ENCODE measurements around the gene CCDC71. TPM values are rescaled to one million over a fixed set of nuclear protein-coding genes. Genes with fewer than 3 reads are reported as not detected.
A peak's percentile ranks its signal among the peaks of the same experiment; 100 is the strongest.

CCDC71 gene
- polyA plus RNA-seq, 10 donors: 11.4 to 18.8 (median 14.0) TPM

DNA sequence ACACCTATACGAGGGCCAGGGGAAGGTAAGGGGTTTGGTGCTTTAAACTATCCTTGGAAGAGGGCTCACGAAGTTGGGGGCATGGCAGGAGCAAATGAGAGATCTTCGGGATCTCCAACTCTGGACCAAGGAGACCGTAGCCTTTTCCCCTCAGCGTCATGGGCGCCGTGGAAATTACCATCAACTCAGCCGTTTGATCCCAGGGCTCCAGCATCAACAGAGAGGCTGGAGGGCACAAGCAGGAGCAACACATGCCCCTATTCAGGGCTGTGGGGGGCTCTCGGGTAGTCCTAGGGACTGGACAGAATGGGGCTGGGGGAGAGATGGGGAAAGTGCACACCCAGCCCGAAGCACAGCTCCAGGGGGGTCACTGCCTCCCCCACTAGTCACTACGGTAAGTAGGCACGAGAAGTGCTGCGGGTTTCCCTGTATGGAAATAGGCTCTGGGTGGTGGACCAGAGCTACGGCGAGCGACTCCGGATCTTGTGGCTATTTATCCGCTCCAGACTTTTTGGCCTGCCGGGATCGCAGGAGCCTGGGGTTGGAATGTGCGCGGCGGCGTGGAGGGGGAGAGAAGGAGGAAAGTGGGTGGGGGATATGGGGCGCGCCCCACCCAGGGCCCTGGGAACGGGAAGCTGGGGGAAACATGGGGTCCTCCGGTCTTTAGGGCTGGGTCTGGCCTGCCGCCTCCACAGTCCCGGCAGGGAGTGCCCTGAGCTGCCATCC is 32.7 kb downstream of the CCDC71 start:
- DNase-seq: peak; percentile 92 to 96 (median 92)

DNA sequence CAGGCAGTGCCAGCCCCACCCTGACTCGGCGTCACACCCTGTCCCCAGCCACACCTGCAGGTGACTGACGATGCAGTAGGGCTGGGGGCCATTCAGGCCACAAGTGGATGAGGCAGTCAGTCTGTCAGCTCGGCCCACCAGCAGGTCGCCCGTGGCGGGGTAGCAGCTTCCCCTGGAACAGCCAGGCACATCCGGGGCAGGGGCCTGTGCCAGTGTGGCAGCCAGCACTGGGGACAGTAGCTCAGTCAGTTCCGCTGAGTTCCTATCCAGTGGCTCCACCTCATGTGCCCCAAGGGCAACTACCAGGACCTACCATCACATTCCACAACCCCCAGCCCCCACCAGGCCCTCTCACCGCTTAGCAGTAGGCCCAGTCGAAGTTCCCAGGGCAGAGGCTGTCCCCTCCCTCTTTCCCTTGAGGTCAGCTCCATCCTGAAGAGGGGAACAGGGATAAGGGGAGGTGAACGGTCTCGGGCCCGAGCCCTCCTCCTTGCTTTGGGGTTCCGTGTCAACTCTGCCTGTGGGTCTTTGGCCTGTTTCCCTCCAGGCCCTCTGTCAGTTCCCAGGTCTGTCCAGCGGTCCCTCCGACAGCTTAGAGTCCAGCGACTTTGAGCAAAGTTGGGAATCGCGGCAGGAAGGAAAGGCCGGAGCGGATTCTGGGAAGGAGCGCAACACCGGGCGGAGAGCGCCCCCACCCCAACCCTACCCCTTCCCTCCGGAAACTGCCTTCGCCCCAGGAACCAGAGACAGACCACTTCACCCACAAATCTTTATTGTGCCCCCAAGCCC is 33.5 kb downstream of the CCDC71 start, which contains the start of gene LAMB2:
LAMB2 (minus strand) TSS at position 614 of the 789 bp plus-strand sequence; CDS start at position 431, 183 bp downstream.
- DNase-seq: peak; percentile 79 to 95 (median 87)

DNA sequence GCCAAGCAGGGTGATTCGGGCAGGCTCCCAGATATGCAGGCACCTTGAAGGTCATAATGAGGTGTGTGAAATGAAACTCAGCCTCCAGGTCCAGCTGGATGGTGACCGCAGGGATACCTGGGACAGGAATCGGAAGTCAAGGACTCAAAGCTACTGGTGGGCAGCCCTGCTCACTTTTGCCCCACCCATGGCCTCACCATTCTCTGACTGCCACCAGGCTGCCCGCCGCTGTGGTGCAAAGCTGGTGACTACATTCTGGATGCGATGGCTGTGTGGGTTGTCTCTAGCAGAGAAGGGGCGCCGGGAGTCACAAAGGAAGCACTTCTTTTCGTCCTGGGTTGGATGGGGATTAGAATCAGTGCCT is 34.1 kb downstream of the CCDC71 start:
- DNase-seq: no peak

DNA sequence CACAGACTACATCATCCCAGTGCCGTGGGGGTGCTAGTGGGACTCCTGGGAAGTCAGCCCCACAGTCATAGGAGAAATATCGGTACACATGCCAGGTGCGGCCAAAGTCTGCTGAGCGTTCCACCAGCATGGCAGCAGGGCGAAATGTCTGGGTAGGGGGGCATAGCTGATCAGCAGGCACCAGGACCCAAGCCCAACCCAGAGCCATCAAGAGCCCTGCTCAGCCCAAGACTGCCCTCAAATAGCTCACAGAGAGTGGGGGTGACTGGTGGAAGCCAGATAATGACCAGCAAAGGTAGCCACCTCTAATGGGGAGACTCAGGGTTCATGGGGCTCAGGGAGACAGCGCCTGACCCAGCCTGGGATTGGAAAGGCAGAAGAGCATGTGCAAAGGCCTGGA is 34.6 kb downstream of the CCDC71 start:
- DNase-seq: no peak

DNA sequence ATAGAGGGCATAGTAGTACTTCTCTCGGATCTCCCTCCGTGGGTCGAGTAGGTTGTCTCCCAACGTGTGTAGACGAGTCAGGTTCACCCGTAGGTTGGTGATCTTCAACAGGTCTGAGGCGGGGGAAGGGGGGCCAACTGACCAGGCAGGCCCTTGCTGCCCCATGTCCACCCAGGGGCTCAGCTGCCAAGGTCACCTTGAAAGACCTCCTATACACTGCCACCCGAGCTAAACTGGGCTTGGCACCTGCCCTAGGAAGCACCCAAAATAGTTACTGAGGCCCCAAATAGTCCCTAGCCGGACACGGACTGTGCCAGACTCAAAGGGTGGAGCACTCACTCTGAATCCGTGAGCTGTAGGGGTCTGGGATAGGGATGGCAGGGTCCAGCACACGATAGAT is 35.1 kb downstream of the CCDC71 start:
- DNase-seq: no peak

GRCh38 chr3:49124991-49125670 is 41.0 kb downstream of the CCDC71 start:
- no peak for DNase-seq

GRCh38 chr3:49124203-49124602 is 41.9 kb downstream of the CCDC71 start:
- DNase-seq: no peak

GRCh38 chr3:49123687-49124086 is 42.4 kb downstream of the CCDC71 start:
- DNase-seq: no peak

- DNase-seq: no peak
These were observed 43.1 kb downstream of the CCDC71 start for GRCh38 chr3:49122886-49123545.

- no peak for DNase-seq
These were observed 43.7 kb downstream of the CCDC71 start for GRCh38 chr3:49122451-49122850.

DNA sequence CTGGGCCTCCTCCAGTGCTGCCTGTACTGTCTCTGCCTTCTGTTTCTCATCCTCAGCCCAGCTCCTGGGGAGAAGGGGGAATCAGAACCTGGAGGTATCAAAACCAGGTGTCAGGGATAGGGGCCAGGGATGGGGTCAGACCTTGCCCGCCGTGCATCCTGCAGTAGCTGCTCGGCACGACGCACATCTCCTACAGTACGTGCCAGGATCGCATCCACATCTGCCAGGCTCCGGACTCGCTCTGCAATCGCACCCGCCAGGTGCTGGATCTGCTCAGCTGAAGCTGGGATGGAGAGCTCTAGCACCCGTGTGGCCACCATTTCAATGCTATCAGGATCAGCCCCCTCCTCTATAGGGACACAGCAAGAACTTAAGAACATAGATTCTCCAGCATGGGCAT is 44.1 kb downstream of the CCDC71 start:
- DNase-seq: no peak

GRCh38 chr3:49121132-49121736 is 44.9 kb downstream of the CCDC71 start:
- DNase-seq: no peak

GRCh38 chr3:49120438-49121131 is 45.5 kb downstream of the CCDC71 start, which contains the start of gene USP19:
Gene USP19, minus strand, starts transcription at chr3:49120823. Its CDS starts 1,678 bp downstream, at chr3:49119145.
- DNase-seq: peak; percentile 93 to 98 (median 96)

DNA sequence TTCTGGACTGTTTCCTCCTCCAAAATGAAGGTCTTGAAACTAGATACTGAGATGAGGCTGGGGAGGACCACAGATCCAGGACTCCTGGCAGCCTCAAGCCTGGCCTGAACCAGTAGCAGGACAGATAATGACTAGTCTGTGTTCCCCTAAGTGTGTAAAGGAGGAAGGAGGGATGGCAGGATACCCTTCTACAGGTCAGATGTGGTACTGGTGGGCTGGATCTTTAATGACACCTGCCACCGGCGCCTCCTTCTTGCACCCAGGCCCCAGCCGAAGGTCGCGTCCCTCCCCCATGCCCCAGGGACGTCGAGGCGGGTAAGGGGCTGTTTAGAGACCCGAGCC is 46.1 kb downstream of the CCDC71 start:
- DNase-seq: peak in 1 of 3 donors; percentile 25

DNA sequence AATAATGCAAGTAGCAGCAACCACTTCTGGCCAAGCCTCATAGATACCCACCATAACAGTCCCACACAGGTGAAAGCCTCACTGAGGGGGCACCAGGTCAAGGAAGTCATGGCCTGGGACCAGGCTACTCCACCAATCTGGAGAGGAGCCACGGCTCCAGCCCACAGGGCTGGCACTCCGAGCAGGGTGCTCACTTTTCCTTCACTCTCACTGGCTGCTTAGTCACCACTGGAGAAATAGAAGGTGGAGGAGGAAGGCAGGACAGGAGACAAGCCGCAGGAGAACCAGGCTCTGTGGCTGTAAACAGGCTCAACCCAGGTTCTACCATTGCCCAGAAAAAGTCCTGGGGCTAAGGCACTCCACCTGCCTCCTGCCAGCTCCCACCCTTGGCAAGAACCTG is 46.7 kb downstream of the CCDC71 start:
- DNase-seq: no peak

GRCh38 chr3:49119036-49119435 is 47.1 kb downstream of the CCDC71 start:
- DNase-seq: no peak

Data from muscle of back (tissue), 11 donors.